Lower lobe of right lung (tissue), 2 donors: ENCODE results near the gene ACTR5. TPM values are rescaled to one million over a fixed set of nuclear protein-coding genes. Genes with fewer than 3 reads are reported as not detected.

ENCODE experiments used
- ATAC-seq, 2 donors: fragments of 200-7000 bp; cut with Tn5 transposase; one replicate each; pipeline ENCODE4 v1.9.1; 2020 to 2022; ENCODE audit warnings: mild to moderate bottlenecking in 2 of 2, moderate library complexity in 2 of 2
- DNase-seq: peaks from one replicate; pipeline ENCODE4 v3.0.0-alpha.2; 2020
- H3K27ac ChIP-seq: fragments of 200-600 bp; one replicate; pipeline ENCODE4 v1.8.0; 2022
- H3K27me3 ChIP-seq: fragments of 200-600 bp; one replicate; pipeline ENCODE4 v1.8.0; 2022; ENCODE audit warnings: low read depth
- H3K36me3 ChIP-seq: fragments of 200-600 bp; one replicate; pipeline ENCODE4 v1.8.0; 2022; ENCODE audit warnings: mild to moderate bottlenecking
- H3K4me1 ChIP-seq: fragments of 200-600 bp; one replicate; pipeline ENCODE4 v1.8.0; 2022
- H3K4me3 ChIP-seq: fragments of 200-600 bp; one replicate; pipeline ENCODE4 v1.8.0; 2022; ENCODE audit warnings: mild to moderate bottlenecking
- H3K9me3 ChIP-seq: fragments of 200-600 bp; one replicate; pipeline ENCODE4 v1.8.0; 2022
- CTCF ChIP-seq: fragments of 200-600 bp; IDR thresholded peaks from one replicate; pipeline ENCODE4 v1.8.0; 2022; ENCODE audit warnings: antibody characterized with exemption, mild to moderate bottlenecking
- intact Hi-C: fragments of 100-400 bp; cut with DNase I; formaldehyde crosslinking; loops from one replicate; pipeline ENCODE4 v1.11.0; 2022
- total RNA-seq: library from RNA; stranded (reverse); fragmentation: NEBNext Ultra II Directional; extraction: Animal tissue kit (Norgen Biotek cat#: 25700); gene quantifications from one replicate; pipeline ENCODE4 v1.2.1, GENCODE V29; 2021
- donor health status: DM: no; HTN: yes; CAD: no; lungs with severe emphysema.

ACTR5 gene
- total RNA-seq, 1 donor from 2014 or later, result 6.0 TPM

DNA sequence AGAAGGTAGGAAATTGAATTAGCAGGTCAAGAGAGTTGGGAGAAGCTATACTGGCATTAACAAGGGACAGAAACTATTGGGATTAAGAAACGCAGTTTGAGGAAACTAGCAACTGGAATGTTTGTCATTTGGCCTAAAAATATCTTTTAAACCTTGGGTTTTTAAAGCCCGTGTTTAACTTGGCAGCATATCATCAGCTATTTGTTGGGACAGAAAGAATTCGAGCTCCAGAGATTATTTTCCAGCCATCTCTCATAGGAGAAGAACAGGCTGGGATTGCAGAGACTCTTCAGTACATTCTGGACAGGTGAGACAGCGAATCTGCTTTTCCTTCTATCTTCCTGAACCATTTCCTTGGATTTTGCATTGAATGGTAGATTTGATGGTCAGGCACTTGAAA, 17.8 kb downstream of the ACTR5 start:
- Histone ChIP-seq H3K9me3 (no peaks in the 10 kb centered on the region), H3K27ac (no peak overlapping the region), H3K36me3 (peaks cover 99% of the 10 kb centered on the region), H3K27me3 (no peaks in the 10 kb centered on the region), H3K4me1 (no peaks in the 10 kb centered on the region), H3K4me3 (no peak overlapping the region)
- ATAC-seq (no peak), DNase-seq (no peak)
- no peak for TF ChIP-seq CTCF
- intact Hi-C loops, result no loop called here

GRCh38 chr20:38769376-38770295, 21.4 kb downstream of the ACTR5 start:
- H3K36me3 ChIP-seq, result peaks cover 98% of the 10 kb centered on the region
- intact Hi-C loops, result no loop called here
- H3K9me3 ChIP-seq, result no peaks in the 10 kb centered on the region
- H3K27me3 ChIP-seq, result no peaks in the 10 kb centered on the region
- H3K4me1 ChIP-seq, result no peaks in the 10 kb centered on the region
- no peak for TF ChIP-seq CTCF
- H3K4me3 ChIP-seq, result no peak overlapping the region
- ATAC-seq, result no peak
- H3K27ac ChIP-seq, result no peak overlapping the region
- DNase-seq, result no peak

DNA sequence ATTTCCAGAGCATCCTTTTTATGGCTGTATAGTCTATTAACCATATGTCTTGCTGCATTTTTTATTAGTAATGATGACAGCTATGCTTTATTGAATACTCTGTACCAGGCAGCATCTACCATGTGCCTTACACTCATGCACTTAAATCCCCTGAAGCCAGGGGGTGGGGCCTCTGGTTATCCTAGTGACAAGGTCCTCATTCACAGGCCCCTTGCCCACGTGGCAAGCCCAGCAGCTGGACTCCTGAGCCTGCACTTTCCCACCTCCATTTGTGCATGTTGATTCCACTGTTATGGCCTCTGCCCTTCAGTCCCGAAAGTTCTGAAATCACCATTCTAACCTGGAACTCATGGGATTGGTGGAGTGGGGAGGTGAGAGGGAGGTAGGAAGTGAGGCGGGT, 22.3 kb downstream of the ACTR5 start:
- Histone ChIP-seq H3K27ac (no peak overlapping the region), H3K36me3 (peaks cover 95% of the 10 kb centered on the region), H3K4me1 (no peaks in the 10 kb centered on the region), H3K4me3 (no peak overlapping the region), H3K9me3 (no peaks in the 10 kb centered on the region), H3K27me3 (no peaks in the 10 kb centered on the region)
- intact Hi-C loops, result no loop called here
- no peak for TF ChIP-seq CTCF
- ATAC-seq (no peak), DNase-seq (no peak)

DNA sequence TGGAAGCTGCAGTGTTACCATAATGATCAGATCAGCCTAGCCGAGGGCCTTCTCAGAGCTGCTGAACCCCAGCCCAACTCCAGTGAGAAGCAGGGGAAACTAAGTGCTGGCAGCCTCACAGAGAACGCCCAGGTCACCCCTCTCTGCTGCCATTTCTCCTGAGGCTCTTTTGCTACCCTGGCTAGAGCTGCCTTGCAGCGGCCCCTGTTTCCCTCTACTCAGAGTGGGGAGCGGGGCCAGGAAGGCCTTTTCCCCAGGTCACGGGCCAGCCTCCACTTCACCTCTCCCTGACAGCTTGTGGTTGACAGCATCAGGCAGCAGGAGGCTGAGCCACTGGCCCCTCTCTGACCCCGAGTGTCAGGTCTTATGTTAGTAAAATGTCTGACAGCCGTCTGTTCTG, 22.7 kb downstream of the ACTR5 start:
- no peak overlapping the region for H3K4me3 ChIP-seq
- H3K27me3 ChIP-seq, result no peaks in the 10 kb centered on the region
- ATAC-seq (no peak), DNase-seq (no peak)
- no peak overlapping the region for H3K27ac ChIP-seq
- H3K9me3 ChIP-seq, result no peaks in the 10 kb centered on the region
- H3K36me3 ChIP-seq, result peaks cover 94% of the 10 kb centered on the region
- H3K4me1 ChIP-seq, result no peaks in the 10 kb centered on the region
- no peak for TF ChIP-seq CTCF
- intact Hi-C loops, result no loop called here

GRCh38 chr20:38771621-38772020, 23.4 kb downstream of the ACTR5 start:
- intact Hi-C loops, result no loop called here
- no peak for ATAC-seq

More at GRCh38 chr20:38771621-38772020, 23.4 kb downstream of the ACTR5 start:
- no peak for DNase-seq
- H3K27ac ChIP-seq, result no peak overlapping the region
- no peaks in the 10 kb centered on the region for H3K4me1 ChIP-seq
- no peak for TF ChIP-seq CTCF
- no peaks in the 10 kb centered on the region for H3K9me3 ChIP-seq
- no peak overlapping the region for H3K4me3 ChIP-seq
- no peaks in the 10 kb centered on the region for H3K27me3 ChIP-seq
- H3K36me3 ChIP-seq, result peaks cover 92% of the 10 kb centered on the region
